Stimulated activated CD8-positive, alpha-beta memory T cell treated with anti-CD3 and anti-CD28 coated beads, Interleukin-15, amount 100 ng/mL, for 4 hours (primary cell): Measurements from ENCODE around the gene GIMAP8.
"Not testable (repeated sequence)": the region's sequence is repeated elsewhere in the genome, so short reads cannot be mapped to it uniquely, and the experiment has no call there.

ENCODE experiments used
- DNase-seq, 2 donors: peaks; one replicate each; pipeline ENCODE4 v3.0.0-alpha.2; 2020; ENCODE audit warnings: low read depth in 2 of 2

The GIMAP8 gene

GRCh38 chr7:150514748-150515222, 64.4 kb downstream of the GIMAP8 start, which contains the start of gene GIMAP7:
GIMAP7 (plus strand) TSS chr7:150514872; CDS start chr7:150519975, 5,103 bp downstream.
- DNase-seq = no peak

GRCh38 chr7:150515248-150516147, 65.1 kb downstream of the GIMAP8 start:
- no peak for DNase-seq

- no peak for DNase-seq
Measured at GRCh38 chr7:150516956-150517745, 66.7 kb downstream of the GIMAP8 start.

- no peak for DNase-seq
Measured at GRCh38 chr7:150519310-150519709, 68.9 kb downstream of the GIMAP8 start.

- no peak for DNase-seq
Measured at GRCh38 chr7:150520145-150520544, 69.7 kb downstream of the GIMAP8 start.

- not testable (repeated sequence) for DNase-seq
Measured at GRCh38 chr7:150522931-150523330, 72.5 kb downstream of the GIMAP8 start.

- no peak for DNase-seq
Measured at GRCh38 chr7:150524018-150524417, 73.6 kb downstream of the GIMAP8 start.
